Renal cortical epithelial cell (primary cell): ENCODE data around the gene MSI2. TPM values are rescaled to one million over a fixed set of nuclear protein-coding genes. Genes with fewer than 3 reads are reported as not detected.
A peak's percentile ranks its signal among the peaks of the same experiment; 100 is the strongest.

ENCODE experiments used
- DNase-seq: peaks from one replicate; pipeline ENCODE4 v3.0.0-alpha.2; 2011; ENCODE audit warnings: low read depth
- total RNA-seq: library from RNA; depleted of rRNA; stranded (reverse); fragments of >200 nt; gene quantifications from 2 replicates; pipeline ENCODE4 v1.2.3, GENCODE V29; 2014

Gene MSI2
- total RNA-seq, 1 donor from 2014 or later = 90.2 TPM

- no peak for DNase-seq
Measured at GRCh38 chr17:57434361-57434760, 178.0 kb downstream of the MSI2 start.

GRCh38 chr17:57436565-57436964 lies 180.2 kb downstream of the MSI2 start:
- DNase-seq = no peak

GRCh38 chr17:57438066-57438731 lies 181.9 kb downstream of the MSI2 start:
- no peak for DNase-seq

- no peak for DNase-seq
Measured at GRCh38 chr17:57439651-57440050, 183.3 kb downstream of the MSI2 start.

- peak; percentile 94 for DNase-seq
Measured at GRCh38 chr17:57440522-57441269, 184.4 kb downstream of the MSI2 start.

GRCh38 chr17:57441270-57441600 lies 184.9 kb downstream of the MSI2 start:
- DNase-seq = no peak

- no peak for DNase-seq
Measured at GRCh38 chr17:57442401-57442823, 186.1 kb downstream of the MSI2 start.

GRCh38 chr17:57442914-57443571 lies 186.7 kb downstream of the MSI2 start:
- DNase-seq = peak; percentile 45

GRCh38 chr17:57443781-57444180 lies 187.5 kb downstream of the MSI2 start:
- DNase-seq = no peak

- no peak for DNase-seq
Measured at GRCh38 chr17:57444682-57445450, 188.5 kb downstream of the MSI2 start.

- no peak for DNase-seq
Measured at GRCh38 chr17:57445772-57446472, 189.6 kb downstream of the MSI2 start.

GRCh38 chr17:57447357-57447989 lies 191.2 kb downstream of the MSI2 start:
- no peak for DNase-seq

GRCh38 chr17:57447990-57448758 lies 191.9 kb downstream of the MSI2 start:
- DNase-seq = peak; percentile 36

- DNase-seq = no peak
Measured at GRCh38 chr17:57448759-57449283, 192.5 kb downstream of the MSI2 start.

- no peak for DNase-seq
Measured at GRCh38 chr17:57451191-57451590, 194.9 kb downstream of the MSI2 start.

- DNase-seq = no peak
Measured at GRCh38 chr17:57451643-57452042, 195.3 kb downstream of the MSI2 start.

- DNase-seq = no peak
Measured at GRCh38 chr17:57453841-57454425, 197.6 kb downstream of the MSI2 start.

GRCh38 chr17:57454729-57455062 lies 198.4 kb downstream of the MSI2 start:
- no peak for DNase-seq

- DNase-seq = no peak
Measured at GRCh38 chr17:57455063-57455914, 199.0 kb downstream of the MSI2 start.
